ENCODE results near the gene CISH.
A peak's percentile ranks its signal among the peaks of the same experiment; 100 is the strongest.

CISH gene

GRCh38 chr3:50611464-50612233, at the start of gene CISH:
Gene CISH, minus strand, starts transcription at chr3:50611774. Its CDS starts 124 bp downstream, at chr3:50611650.
- DNase-seq (ENCODE audit: low spot score): peak; percentile 79

GRCh38 chr3:50660386-50660785, 48.8 kb upstream of the CISH start:
- no peak for DNase-seq (ENCODE audit: low spot score)

- no peak for DNase-seq (ENCODE audit: low spot score)
Measured at GRCh38 chr3:50658831-50659230, 47.3 kb upstream of the CISH start.

- no peak for DNase-seq (ENCODE audit: low spot score)
Measured at GRCh38 chr3:50658416-50658815, 46.8 kb upstream of the CISH start.

GRCh38 chr3:50657816-50658215, 46.2 kb upstream of the CISH start:
- no peak for DNase-seq (ENCODE audit: low spot score)

GRCh38 chr3:50657407-50657806, 45.8 kb upstream of the CISH start:
- no peak for DNase-seq (ENCODE audit: low spot score)

- DNase-seq (ENCODE audit: low spot score): no peak
Measured at GRCh38 chr3:50656417-50657195, 45.0 kb upstream of the CISH start.

GRCh38 chr3:50655009-50655830, 43.6 kb upstream of the CISH start:
- no peak for DNase-seq (ENCODE audit: low spot score)

- no peak for DNase-seq (ENCODE audit: low spot score)
Measured at GRCh38 chr3:50653937-50654595, 42.5 kb upstream of the CISH start.

- DNase-seq (ENCODE audit: low spot score): no peak
Measured at GRCh38 chr3:50652709-50653108, 41.1 kb upstream of the CISH start.

- no peak for DNase-seq (ENCODE audit: low spot score)
Measured at GRCh38 chr3:50651920-50652529, 40.5 kb upstream of the CISH start.

- no peak for DNase-seq (ENCODE audit: low spot score)
Measured at GRCh38 chr3:50651445-50651844, 39.9 kb upstream of the CISH start.

- no peak for DNase-seq (ENCODE audit: low spot score)
Measured at GRCh38 chr3:50650018-50650417, 38.4 kb upstream of the CISH start.

- DNase-seq (ENCODE audit: low spot score): no peak
Measured at GRCh38 chr3:50649451-50649931, 37.9 kb upstream of the CISH start.

GRCh38 chr3:50648944-50649343, 37.4 kb upstream of the CISH start:
- DNase-seq (ENCODE audit: low spot score): no peak

GRCh38 chr3:50648313-50648712, 36.7 kb upstream of the CISH start:
- peak; percentile 71 for DNase-seq (ENCODE audit: low spot score)

- DNase-seq (ENCODE audit: low spot score): no peak
Measured at GRCh38 chr3:50645378-50645777, 33.8 kb upstream of the CISH start.

GRCh38 chr3:50644561-50644960, 33.0 kb upstream of the CISH start:
- no peak for DNase-seq (ENCODE audit: low spot score)

GRCh38 chr3:50642382-50642781, 30.8 kb upstream of the CISH start:
- no peak for DNase-seq (ENCODE audit: low spot score)

GRCh38 chr3:50639055-50639494, 27.5 kb upstream of the CISH start:
- no peak for DNase-seq (ENCODE audit: low spot score)

- DNase-seq (ENCODE audit: low spot score): no peak
Measured at GRCh38 chr3:50637945-50638344, 26.4 kb upstream of the CISH start.

All from cerebellar cortex (tissue), 1 donor.